Measurements from ENCODE around the gene LSS. TPM values are rescaled to one million over a fixed set of nuclear protein-coding genes. Genes with fewer than 3 reads are reported as not detected.

The LSS gene
- total and polyA plus RNA-seq, 10 of the 15 experiments (the other 5 are each of a cell fraction or from before 2014, with no cell fraction given): 2.9 to 82.4 (median 27.5) TPM

- Histone ChIP-seq H3K27me3 (replicated peaks in 1 of 2; ENCODE audit: control insufficient read depth in 2 of 2, insufficient read depth in 2 of 2, low read length in 1 of 2) (no peaks in the 10 kb centered on the region), H3K9ac (ENCODE audit: control insufficient read depth, insufficient read depth, low read length) (no peak overlapping the region), H3K36me3 (ENCODE audit: control insufficient read depth in 2 of 2, insufficient read depth in 2 of 2, low read length in 1 of 2) (no peaks in the 10 kb centered on the region), H3K79me2 (ENCODE audit: control insufficient read depth, insufficient read depth, low read length) (no peaks in the 10 kb centered on the region), H4K20me1 (ENCODE audit: control insufficient read depth, insufficient read depth) (no peaks in the 10 kb centered on the region), H3K9me3 (replicated peaks; ENCODE audit: control insufficient read depth, insufficient read depth, low read length) (peaks cover 2% of the 10 kb centered on the region; the same call in 1 of the 3 replicates), H3K4me1 (ENCODE audit: control insufficient read depth, insufficient read depth, low read length) (no peaks in the 10 kb centered on the region; the same call in 1 of the 2 replicates), H3K4me2 (ENCODE audit: control insufficient read depth, insufficient read depth) (no peak overlapping the region), H3K27ac (ENCODE audit: control insufficient read depth, insufficient read depth) (no peak overlapping the region), H2AFZ (ENCODE audit: control insufficient read depth, low read depth, low read length) (no peak overlapping the region), H3K4me3 (no peak overlapping the region)
- in situ Hi-C loops (cut with MboI): no loop called here
- FAIRE-seq: no peak
- CTCF ChIA-PET: no interaction called here
- SMC1A ChIA-PET (ENCODE audit: uncharacterized antibody, unreplicated experiment): no interaction called here
- 4% methylated on average over 2 of the region's 2 CpGs for WGBS (ENCODE audit: insufficient coverage, insufficient replicate concordance, low lambda C conversion rate, missing lambda C conversion rate)
- no peak for DNase-seq (ENCODE audit: low read depth, low spot score)
- no peak for ATAC-seq
- RAD21 ChIA-PET (ENCODE audit: unreplicated experiment): no interaction called here
- BruUV-seq (replicated peaks): no TSS peak
- POLR2A ChIA-PET: no interaction called here
- intact Hi-C loops (cut with micrococcal nuclease; ENCODE audit: unreplicated experiment): no loop called here
- TF ChIP-seq SKIL (IDR thresholded peaks at IDR 0.05; ENCODE audit: low read depth, poor library complexity, severe bottlenecking) (no peak), SMC3 (IDR thresholded peaks at IDR 0.05; ENCODE audit: borderline replicate concordance, low read length) (no peak), CHD1 (IDR thresholded peaks at IDR 0.05; ENCODE audit: low read depth, low read length) (no peak), SIN3A (IDR thresholded peaks at IDR 0.05; ENCODE audit: low read depth, low read length) (no peak), MXI1 (IDR thresholded peaks at IDR 0.05; ENCODE audit: low read depth, low read length) (no peak), NBN (IDR thresholded peaks at IDR 0.05) (no peak), SMAD1 (IDR thresholded peaks at IDR 0.05; ENCODE audit: low read depth, partially characterized antibody) (no peak), CEBPZ (IDR thresholded peaks at IDR 0.05; ENCODE audit: low read depth, low read length) (no peak), CREB1 (IDR thresholded peaks at IDR 0.05; ENCODE audit: low read depth) (no peak), PAX8 (IDR thresholded peaks at IDR 0.05) (no peak), E2F8 (IDR thresholded peaks at IDR 0.05; ENCODE audit: low read depth, partially characterized antibody) (no peak), SREBF2 (IDR thresholded peaks at IDR 0.05; ENCODE audit: low read length) (no peak), RELA (IDR thresholded peaks at IDR 0.05; ENCODE audit: borderline replicate concordance, partially characterized antibody) (no peak), JUNB (IDR thresholded peaks at IDR 0.05) (no peak), FOXK2 (IDR thresholded peaks at IDR 0.05) (no peak), RFX5 (IDR thresholded peaks at IDR 0.05; ENCODE audit: low read depth, low read length) (no peak)
Measured at GRCh38 chr21:46171585-46171984, 57.0 kb downstream of the LSS start.

Measured in GM12878 (cell line).